Left ventricle myocardium inferior (tissue), 1 donor: ENCODE data around the gene SUSD4. TPM values are rescaled to one million over a fixed set of nuclear protein-coding genes. Genes with fewer than 3 reads are reported as not detected.

Source experiments
- DNase-seq: peaks from one replicate; pipeline ENCODE4 v3.0.0-alpha.2; 2020
- H3K27ac ChIP-seq: fragments of 200-600 bp; replicated peaks from 2 replicates; pipeline ENCODE4 v1.8.0; 2021
- H3K27me3 ChIP-seq: fragments of 200-600 bp; 2 replicates; pipeline ENCODE4 v1.8.0; 2021; ENCODE audit warnings: low read depth
- H3K36me3 ChIP-seq: fragments of 200-600 bp; 2 replicates; pipeline ENCODE4 v1.8.0; 2021
- H3K4me1 ChIP-seq: fragments of 200-600 bp; 2 replicates; pipeline ENCODE4 v1.8.0; 2021
- H3K4me3 ChIP-seq: fragments of 200-600 bp; 2 replicates; pipeline ENCODE4 v1.8.0; 2021; ENCODE audit warnings: mild to moderate bottlenecking, moderate library complexity
- H3K9me3 ChIP-seq: fragments of 200-600 bp; replicated peaks from 2 replicates; pipeline ENCODE4 v1.8.0; 2021
- intact Hi-C: fragments of 100-400 bp; cut with micrococcal nuclease; formaldehyde crosslinking; loops from one replicate; pipeline ENCODE4 v1.11.0; 2022
- total RNA-seq: library from RNA; stranded (reverse); fragmentation: NEBNext Ultra II Directional; extraction: Animal tissue kit (Norgen Biotek cat#: 25700); gene quantifications from one replicate; pipeline ENCODE4 v1.2.1, GENCODE V29; 2021
- TF ChIP-seq, protein P1 (sequence below): fragments of 200-600 bp; IDR thresholded peaks from 2 replicates; pipeline ENCODE4 v1.8.0; 2021; ENCODE audit warnings: antibody characterized with exemption, mild to moderate bottlenecking, borderline replicate concordance
- donor health status: DM: no; HTN: yes; CAD: no; lungs with severe emphysema.

The SUSD4 gene
- total RNA-seq, 1 donor from 2014 or later, result 2.5 TPM

DNA sequence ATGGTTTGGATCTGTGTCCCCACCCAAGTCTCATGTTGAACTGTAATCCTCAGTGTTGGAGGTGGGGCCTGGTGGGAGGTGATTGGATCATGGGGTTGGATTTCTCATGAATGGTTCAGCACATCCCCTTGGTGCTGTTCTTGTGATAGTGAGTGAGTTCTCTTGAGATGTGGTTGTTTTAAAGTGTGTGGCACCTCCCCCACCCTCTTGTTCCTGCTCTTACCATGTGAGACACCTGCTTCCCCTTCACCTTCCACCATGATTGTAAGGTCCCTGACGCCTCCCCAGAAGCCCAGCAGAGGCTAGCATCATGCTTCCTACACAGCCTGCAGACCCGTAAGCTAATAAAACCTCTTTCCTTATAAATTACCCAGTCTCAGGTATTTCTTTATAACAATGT is 55.8 kb downstream of the SUSD4 start:
- peaks cover 11% of the 10 kb centered on the region for H3K9me3 ChIP-seq
- H3K27ac ChIP-seq, result no peak overlapping the region
- intact Hi-C loops, result no loop called here
- no peaks in the 10 kb centered on the region for H3K27me3 ChIP-seq
- TF ChIP-seq, protein P1, sequence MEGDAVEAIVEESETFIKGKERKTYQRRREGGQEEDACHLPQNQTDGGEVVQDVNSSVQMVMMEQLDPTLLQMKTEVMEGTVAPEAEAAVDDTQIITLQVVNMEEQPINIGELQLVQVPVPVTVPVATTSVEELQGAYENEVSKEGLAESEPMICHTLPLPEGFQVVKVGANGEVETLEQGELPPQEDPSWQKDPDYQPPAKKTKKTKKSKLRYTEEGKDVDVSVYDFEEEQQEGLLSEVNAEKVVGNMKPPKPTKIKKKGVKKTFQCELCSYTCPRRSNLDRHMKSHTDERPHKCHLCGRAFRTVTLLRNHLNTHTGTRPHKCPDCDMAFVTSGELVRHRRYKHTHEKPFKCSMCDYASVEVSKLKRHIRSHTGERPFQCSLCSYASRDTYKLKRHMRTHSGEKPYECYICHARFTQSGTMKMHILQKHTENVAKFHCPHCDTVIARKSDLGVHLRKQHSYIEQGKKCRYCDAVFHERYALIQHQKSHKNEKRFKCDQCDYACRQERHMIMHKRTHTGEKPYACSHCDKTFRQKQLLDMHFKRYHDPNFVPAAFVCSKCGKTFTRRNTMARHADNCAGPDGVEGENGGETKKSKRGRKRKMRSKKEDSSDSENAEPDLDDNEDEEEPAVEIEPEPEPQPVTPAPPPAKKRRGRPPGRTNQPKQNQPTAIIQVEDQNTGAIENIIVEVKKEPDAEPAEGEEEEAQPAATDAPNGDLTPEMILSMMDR, result no peak
- H3K4me3 ChIP-seq, result no peak overlapping the region
- no peaks in the 10 kb centered on the region for H3K36me3 ChIP-seq
- DNase-seq, result no peak
- H3K4me1 ChIP-seq, result no peaks in the 10 kb centered on the region

- TF ChIP-seq, protein P1, result no peak
- Histone ChIP-seq H3K4me3 (no peak overlapping the region), H3K9me3 (peaks cover 11% of the 10 kb centered on the region), H3K4me1 (no peaks in the 10 kb centered on the region), H3K27me3 (no peaks in the 10 kb centered on the region), H3K27ac (no peak overlapping the region), H3K36me3 (no peaks in the 10 kb centered on the region)
- no peak for DNase-seq
- intact Hi-C loops, result no loop called here
Observed at GRCh38 chr1:223307544-223307943, 56.4 kb downstream of the SUSD4 start.

- no peak for DNase-seq
- intact Hi-C loops, result no loop called here
- TF ChIP-seq, protein P1, result no peak
Observed at GRCh38 chr1:223304931-223305330, 59.0 kb downstream of the SUSD4 start.

DNA sequence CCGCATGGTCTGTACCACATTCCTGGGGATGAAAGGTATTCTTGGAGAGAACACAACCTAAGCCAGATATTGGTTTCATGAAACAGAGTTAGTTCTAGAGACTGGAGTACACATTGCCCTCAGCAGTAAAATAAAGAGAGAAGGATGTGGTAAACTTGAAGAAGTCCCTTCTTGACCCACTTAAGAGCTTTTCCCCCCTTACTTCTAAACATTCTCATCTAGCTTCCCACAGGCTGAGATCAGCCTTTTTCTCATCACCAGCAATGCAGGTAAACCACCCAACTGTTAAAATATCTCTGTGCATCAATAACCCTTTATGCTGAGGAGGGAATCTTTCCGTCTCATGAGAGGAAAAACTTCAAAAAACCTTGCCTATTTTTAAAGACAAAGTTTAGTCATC is 62.6 kb downstream of the SUSD4 start:
- no peaks in the 10 kb centered on the region for H3K36me3 ChIP-seq
- H3K27ac ChIP-seq, result no peak overlapping the region
- DNase-seq, result no peak
- TF ChIP-seq, protein P1, result no peak
- intact Hi-C loops, result no loop called here
- no peaks in the 10 kb centered on the region for H3K4me1 ChIP-seq
- no peak overlapping the region for H3K4me3 ChIP-seq
- no peaks in the 10 kb centered on the region for H3K27me3 ChIP-seq
- peaks cover 11% of the 10 kb centered on the region for H3K9me3 ChIP-seq

More at GRCh38 chr1:223304931-223305330, 59.0 kb downstream of the SUSD4 start:
- no peak overlapping the region for H3K4me3 ChIP-seq
- H3K27me3 ChIP-seq, result no peaks in the 10 kb centered on the region
- H3K9me3 ChIP-seq, result peaks cover 11% of the 10 kb centered on the region
- H3K4me1 ChIP-seq, result no peaks in the 10 kb centered on the region
- no peaks in the 10 kb centered on the region for H3K36me3 ChIP-seq
- no peak overlapping the region for H3K27ac ChIP-seq

DNA sequence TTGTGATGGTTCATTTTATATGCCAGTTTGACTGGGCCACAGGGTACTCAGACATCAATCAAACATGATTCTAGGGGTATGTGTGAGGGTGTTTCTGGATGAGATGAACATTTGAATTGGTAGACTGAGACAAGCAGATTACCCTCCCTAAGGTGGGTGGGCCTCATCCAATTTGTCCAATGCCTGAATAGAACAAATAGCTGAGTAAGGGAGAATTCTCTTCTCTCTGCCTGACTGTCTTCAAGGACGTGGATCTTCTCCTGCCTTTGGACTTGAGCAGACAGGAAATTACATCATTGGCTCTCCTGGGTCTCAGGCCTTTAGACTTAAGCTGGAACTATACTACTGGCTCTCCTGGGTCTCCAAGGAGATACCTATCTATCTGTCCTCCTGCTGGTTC is 64.4 kb downstream of the SUSD4 start:
- no peak for DNase-seq
- Histone ChIP-seq H3K27ac (no peak overlapping the region), H3K4me1 (no peaks in the 10 kb centered on the region), H3K9me3 (peaks cover 11% of the 10 kb centered on the region), H3K4me3 (no peak overlapping the region), H3K27me3 (no peaks in the 10 kb centered on the region), H3K36me3 (no peaks in the 10 kb centered on the region)
- TF ChIP-seq, protein P1, result no peak
- intact Hi-C loops, result no loop called here

DNA sequence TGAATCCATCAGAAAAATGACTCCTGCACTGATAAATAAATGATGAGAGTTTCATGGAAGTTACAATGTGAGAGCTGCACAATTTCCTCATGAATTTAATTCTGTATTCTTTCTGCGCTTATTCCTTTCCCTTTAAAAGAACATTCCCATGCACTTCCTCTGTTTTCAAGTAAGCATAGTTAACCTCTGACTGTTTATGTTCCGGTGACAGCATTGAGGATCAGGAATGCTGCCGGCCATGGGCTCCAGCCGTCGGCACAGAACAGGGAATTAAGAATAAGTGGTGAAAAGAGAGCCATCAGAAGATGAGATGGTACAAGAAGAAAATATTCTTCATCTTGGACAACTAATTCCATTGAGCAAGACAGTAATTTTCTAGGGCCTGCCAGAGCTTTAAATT is 65.3 kb downstream of the SUSD4 start:
- Histone ChIP-seq H3K4me3 (no peak overlapping the region), H3K27me3 (peaks cover 3% of the 10 kb centered on the region), H3K9me3 (peaks cover 5% of the 10 kb centered on the region), H3K4me1 (no peaks in the 10 kb centered on the region), H3K36me3 (no peaks in the 10 kb centered on the region), H3K27ac (no peak overlapping the region)
- intact Hi-C loops, result no loop called here
- TF ChIP-seq, protein P1, result no peak
- DNase-seq, result no peak
